Epithelial cell of esophagus (primary cell): Measurements from ENCODE around the gene PCDHA6.

Source experiments
- DNase-seq: peaks from one replicate; pipeline ENCODE4 v3.0.0; 2010; ENCODE audit warnings: low read depth
- H3K4me3 ChIP-seq: 2 replicates; pipeline ENCODE4 v1.5.1; 2011; ENCODE audit warnings: mild to moderate bottlenecking, low read length, control low read depth
- CTCF ChIP-seq: IDR thresholded peaks from 2 replicates; pipeline ENCODE4 v1.5.1; 2011; ENCODE audit warnings: low read depth, mild to moderate bottlenecking, low read length, control low read depth, inconsistent platforms; ENCODE audit not compliant: insufficient read depth; ENCODE audit errors: missing control alignments

PCDHA6 gene

GRCh38 chr5:140877262-140877581 is 49.5 kb downstream of the PCDHA6 start:
- no peak overlapping the region for H3K4me3 ChIP-seq
- no peak for DNase-seq
- no peak for TF ChIP-seq CTCF
